WERI-Rb-1 (cell line): Measurements from ENCODE around the gene GPHN.

ENCODE experiments used
- DNase-seq: peaks from one replicate; pipeline ENCODE4 v3.0.0-alpha.2; 2020
- H3K27ac ChIP-seq: fragments of 250-450 bp; sonication (Bioruptor Pico); 2 replicates; pipeline ENCODE4 v1.5.1; 2020; ENCODE audit warnings: mild to moderate bottlenecking, moderate library complexity
- H3K27me3 ChIP-seq: fragments of 250-450 bp; sonication (Bioruptor Pico); 2 replicates; pipeline ENCODE4 v1.5.1; 2021; ENCODE audit warnings: mild to moderate bottlenecking, low read depth, moderate library complexity; ENCODE audit not compliant: insufficient read depth, severe bottlenecking
- H3K36me3 ChIP-seq: fragments of 250-450 bp; sonication (Bioruptor Pico); 2 replicates; pipeline ENCODE4 v1.5.1; 2020; ENCODE audit warnings: mild to moderate bottlenecking, moderate library complexity
- H3K4me3 ChIP-seq: 2 replicates; pipeline ENCODE4 v1.5.1; 2011; ENCODE audit warnings: low read depth, mild to moderate bottlenecking, control low read depth, low read length
- H3K9me3 ChIP-seq: fragments of 250-450 bp; sonication (Bioruptor Pico); 2 replicates; pipeline ENCODE4 v1.5.1; 2021; ENCODE audit warnings: mild to moderate bottlenecking, moderate library complexity; ENCODE audit not compliant: severe bottlenecking
- CTCF ChIP-seq: IDR thresholded peaks from 2 replicates; pipeline ENCODE4 v1.5.1; 2011; ENCODE audit warnings: low read depth, mild to moderate bottlenecking, control low read depth, inconsistent platforms, low read length

GPHN gene

GRCh38 chr14:66782853-66783252 is 274.9 kb downstream of the GPHN start:
- Histone ChIP-seq H3K9me3 (no peaks in the 10 kb centered on the region), H3K4me3 (no peak overlapping the region), H3K36me3 (no peaks in the 10 kb centered on the region; the same call in 1 of the 2 replicates), H3K27me3 (no peaks in the 10 kb centered on the region), H3K27ac (no peak overlapping the region)
- TF ChIP-seq CTCF: no peak
- DNase-seq: no peak

- H3K36me3 ChIP-seq: no peaks in the 10 kb centered on the region
- no peak overlapping the region for H3K4me3 ChIP-seq
- no peak for TF ChIP-seq CTCF
- no peaks in the 10 kb centered on the region for H3K27me3 ChIP-seq
- H3K27ac ChIP-seq: no peak overlapping the region
- no peak for DNase-seq
- peaks cover 2% of the 10 kb centered on the region for H3K9me3 ChIP-seq
Observed at GRCh38 chr14:66790101-66790500, 282.2 kb downstream of the GPHN start.

- Histone ChIP-seq H3K4me3 (no peak overlapping the region), H3K27ac (no peak overlapping the region), H3K9me3 (peaks cover 3% of the 10 kb centered on the region), H3K27me3 (no peaks in the 10 kb centered on the region), H3K36me3 (no peaks in the 10 kb centered on the region)
- DNase-seq: no peak
- TF ChIP-seq CTCF: no peak
Observed at GRCh38 chr14:66802962-66803361, 295.0 kb downstream of the GPHN start.

GRCh38 chr14:66804141-66804540 is 296.2 kb downstream of the GPHN start:
- Histone ChIP-seq H3K9me3 (peaks cover 3% of the 10 kb centered on the region), H3K27me3 (no peaks in the 10 kb centered on the region), H3K4me3 (no peak overlapping the region), H3K27ac (no peak overlapping the region), H3K36me3 (no peaks in the 10 kb centered on the region)
- DNase-seq: no peak
- TF ChIP-seq CTCF: no peak

GRCh38 chr14:66813636-66814035 is 305.7 kb downstream of the GPHN start:
- no peaks in the 10 kb centered on the region for H3K9me3 ChIP-seq
- no peak overlapping the region for H3K27ac ChIP-seq
- peaks cover 18% of the 10 kb centered on the region for H3K36me3 ChIP-seq
- no peak overlapping the region for H3K4me3 ChIP-seq
- no peaks in the 10 kb centered on the region for H3K27me3 ChIP-seq
- no peak for TF ChIP-seq CTCF
- DNase-seq: no peak

- peaks cover 18% of the 10 kb centered on the region for H3K36me3 ChIP-seq
- no peak overlapping the region for H3K4me3 ChIP-seq
- no peak for TF ChIP-seq CTCF
- H3K27ac ChIP-seq: no peak overlapping the region
- no peaks in the 10 kb centered on the region for H3K27me3 ChIP-seq
- no peak for DNase-seq
- H3K9me3 ChIP-seq: no peaks in the 10 kb centered on the region
Observed at GRCh38 chr14:66815687-66816086, 307.7 kb downstream of the GPHN start.
